Cardiac muscle cell (in vitro differentiated cells and primary cell): ENCODE measurements around the gene PAPOLB. TPM values are rescaled to one million over a fixed set of nuclear protein-coding genes. Genes with fewer than 3 reads are reported as not detected.

ENCODE experiments used
- DNase-seq, 2 donors: peaks; one replicate each; pipeline versions ENCODE4 v3.0.0 to v3.0.0-alpha.2; 2010 to 2017; ENCODE audit warnings: low read depth in 1 of 2, low spot score in 1 of 2
- H3K27ac ChIP-seq: fragments of 200-600 bp; sonication (generic); 2 replicates; pipeline ENCODE4 v1.5.1; 2016
- H3K27me3 ChIP-seq: fragments of 200-600 bp; sonication (generic); 2 replicates; pipeline ENCODE4 v1.6.0; 2016; ENCODE audit warnings: control low read depth
- H3K36me3 ChIP-seq: fragments of 200-600 bp; sonication (generic); 2 replicates; pipeline ENCODE4 v1.5.1; 2016; ENCODE audit warnings: control low read depth
- H3K4me1 ChIP-seq: fragments of 200-600 bp; sonication (generic); 2 replicates; pipeline ENCODE4 v1.8.1; 2017; ENCODE audit warnings: low read depth, mild to moderate bottlenecking, mixed run types
- H3K4me3 ChIP-seq: fragments of 200-600 bp; sonication (generic); 2 replicates; pipeline ENCODE4 v1.5.1; 2016; ENCODE audit warnings: mild to moderate bottlenecking
- H3K9me3 ChIP-seq: fragments of 200-600 bp; sonication (generic); 2 replicates; pipeline ENCODE4 v1.5.1; 2017; ENCODE audit warnings: low read depth, mild to moderate bottlenecking, control low read depth
- CTCF ChIP-seq: IDR thresholded peaks from 2 replicates; pipeline ENCODE4 v1.5.1; 2012; ENCODE audit warnings: low read depth, mild to moderate bottlenecking, low read length
- polyA plus RNA-seq: library from polyadenylated mRNA; unstranded; fragments of >200 nt; fragmentation: Nextera tagmentation; extraction: Ambion mirVana; gene quantifications from 2 replicates; pipeline ENCODE4 v1.2.1, GENCODE V29; 2016
- total RNA-seq: library from RNA; depleted of rRNA; stranded (reverse); fragments of >200 nt; gene quantifications from 2 replicates; pipeline ENCODE4 v1.2.3, GENCODE V29; 2016

Gene PAPOLB
- total and polyA plus RNA-seq, 2 experiments from 2014 or later, result 0.39 TPM; not detected in 1

GRCh38 chr7:4809666-4810065 is 52.2 kb downstream of the PAPOLB start:
- Histone ChIP-seq H3K27me3 (no peaks in the 10 kb centered on the region), H3K36me3 (peaks cover 11% of the 10 kb centered on the region), H3K9me3 (no peaks in the 10 kb centered on the region), H3K4me3 (no peak overlapping the region), H3K4me1 (no peaks in the 10 kb centered on the region), H3K27ac (no peak overlapping the region)
- no peak for DNase-seq
- TF ChIP-seq CTCF, result no peak

GRCh38 chr7:4809091-4809591 is 52.7 kb downstream of the PAPOLB start:
- H3K27ac ChIP-seq, result no peak overlapping the region
- DNase-seq, result no peak
- no peak for TF ChIP-seq CTCF
- no peak overlapping the region for H3K4me3 ChIP-seq
- H3K27me3 ChIP-seq, result no peaks in the 10 kb centered on the region
- H3K9me3 ChIP-seq, result no peaks in the 10 kb centered on the region
- no peaks in the 10 kb centered on the region for H3K4me1 ChIP-seq
- peaks cover 9% of the 10 kb centered on the region for H3K36me3 ChIP-seq

GRCh38 chr7:4808565-4808964 is 53.3 kb downstream of the PAPOLB start:
- H3K4me1 ChIP-seq, result no peaks in the 10 kb centered on the region
- no peak for TF ChIP-seq CTCF
- DNase-seq, result no peak
- H3K4me3 ChIP-seq, result no peak overlapping the region
- no peak overlapping the region for H3K27ac ChIP-seq
- no peaks in the 10 kb centered on the region for H3K9me3 ChIP-seq
- peaks cover 5% of the 10 kb centered on the region for H3K36me3 ChIP-seq
- no peaks in the 10 kb centered on the region for H3K27me3 ChIP-seq

- Histone ChIP-seq H3K4me3 (no peak overlapping the region), H3K4me1 (no peaks in the 10 kb centered on the region), H3K36me3 (peaks cover 3% of the 10 kb centered on the region), H3K9me3 (no peaks in the 10 kb centered on the region), H3K27ac (no peak overlapping the region), H3K27me3 (no peaks in the 10 kb centered on the region)
- no peak for DNase-seq
- TF ChIP-seq CTCF, result no peak
These were observed 53.8 kb downstream of the PAPOLB start for GRCh38 chr7:4808026-4808425.

Other genes with a start within 250 kb of the PAPOLB start
- gene FOXK1, start 179.7 kb downstream of the PAPOLB start, total RNA-seq, result 26.8 and 55.0 TPM in 2 replicates
- gene FOXK1, start 179.7 kb downstream of the PAPOLB start, polyA plus RNA-seq, result 8.7 and 14.4 TPM in 2 replicates
- 21.1 and 22.1 TPM in 2 replicates for gene AP5Z1, start 86.4 kb downstream of the PAPOLB start, total RNA-seq
- 22.6 and 23.9 TPM in 2 replicates for gene AP5Z1, start 86.4 kb downstream of the PAPOLB start, polyA plus RNA-seq
- gene RADIL, start 21.7 kb upstream of the PAPOLB start, total RNA-seq, result 61.2 and 110 TPM in 2 replicates
- gene RADIL, start 21.7 kb upstream of the PAPOLB start, polyA plus RNA-seq, result 41.6 and 60.6 TPM in 2 replicates
- gene MMD2, start 97.2 kb upstream of the PAPOLB start, total RNA-seq, result not detected in 2 replicates
- not detected in 2 replicates for gene MMD2, start 97.2 kb upstream of the PAPOLB start, polyA plus RNA-seq
- 8.7 and 18.6 TPM in 2 replicates for gene RBAK, start 183.8 kb upstream of the PAPOLB start, total RNA-seq
- 7.7 and 11.4 TPM in 2 replicates for gene RBAK, start 183.8 kb upstream of the PAPOLB start, polyA plus RNA-seq